GM13976 (cell line): Measurements from ENCODE around the gene CCDC188.

Experiments
- DNase-seq: peaks from one replicate; pipeline ENCODE4 v3.0.0; 2012; ENCODE audit warnings: low spot score
- CTCF ChIP-seq: IDR thresholded peaks from 2 replicates; pipeline ENCODE4 v1.5.1; 2012; ENCODE audit warnings: borderline replicate concordance, mild to moderate bottlenecking; ENCODE audit not compliant: insufficient read depth; ENCODE audit errors: extremely low read depth, missing control alignments, control extremely low read depth
- in situ Hi-C: fragments of 300-500 bp; cut with MboI; formaldehyde crosslinking; loops from one replicate; pipeline ENCODE4 v1.12.0; 2022; ENCODE audit warnings: low sequenced_read_pairs, mixed read lengths, inconsistent platforms; ENCODE audit not compliant: unreplicated experiment

Gene CCDC188

GRCh38 chr22:20150381-20151275 lies at the start of gene CCDC188:
CCDC188 (minus strand) TSS chr22:20151055; CDS start chr22:20150986, 69 bp downstream.
- no peak for DNase-seq
- TF ChIP-seq CTCF: no peak
- in situ Hi-C loops: loop anchor here (10.0 kb wide), 2 partner anchors 104 to 144 kb away; no protein-coding TSS in a partner anchor

GRCh38 chr22:20199906-20200305 lies 49.1 kb upstream of the CCDC188 start:
- in situ Hi-C loops: no loop called here
- no peak for DNase-seq
- TF ChIP-seq CTCF: no peak

- no peak for TF ChIP-seq CTCF
- in situ Hi-C loops: no loop called here
- no peak for DNase-seq
Measured at GRCh38 chr22:20199413-20199842, 48.6 kb upstream of the CCDC188 start.

GRCh38 chr22:20198557-20199319 lies 47.9 kb upstream of the CCDC188 start:
- DNase-seq: no peak
- TF ChIP-seq CTCF: no peak
- in situ Hi-C loops: no loop called here

GRCh38 chr22:20197407-20198030 lies 46.7 kb upstream of the CCDC188 start:
- TF ChIP-seq CTCF: no peak
- no peak for DNase-seq
- in situ Hi-C loops: no loop called here
